GM18505 (cell line): ENCODE data around the gene PPFIA2.
"Not testable (repeated sequence)": the region's sequence is repeated elsewhere in the genome, so short reads cannot be mapped to it uniquely, and the experiment has no call there.

Source experiments
- ATAC-seq: cut with Tn5 transposase; IDR thresholded peaks from one replicate; pipeline ENCODE4 v1.9.1; 2021; ENCODE audit not compliant: unreplicated experiment
- POLR2A ChIP-seq: IDR thresholded peaks from 4 replicates; pipeline ENCODE4 v1.6.1; 2011; ENCODE audit warnings: borderline replicate concordance; ENCODE audit not compliant: insufficient read depth, insufficient read length; ENCODE audit errors: extremely low read depth

PPFIA2 gene

DNA sequence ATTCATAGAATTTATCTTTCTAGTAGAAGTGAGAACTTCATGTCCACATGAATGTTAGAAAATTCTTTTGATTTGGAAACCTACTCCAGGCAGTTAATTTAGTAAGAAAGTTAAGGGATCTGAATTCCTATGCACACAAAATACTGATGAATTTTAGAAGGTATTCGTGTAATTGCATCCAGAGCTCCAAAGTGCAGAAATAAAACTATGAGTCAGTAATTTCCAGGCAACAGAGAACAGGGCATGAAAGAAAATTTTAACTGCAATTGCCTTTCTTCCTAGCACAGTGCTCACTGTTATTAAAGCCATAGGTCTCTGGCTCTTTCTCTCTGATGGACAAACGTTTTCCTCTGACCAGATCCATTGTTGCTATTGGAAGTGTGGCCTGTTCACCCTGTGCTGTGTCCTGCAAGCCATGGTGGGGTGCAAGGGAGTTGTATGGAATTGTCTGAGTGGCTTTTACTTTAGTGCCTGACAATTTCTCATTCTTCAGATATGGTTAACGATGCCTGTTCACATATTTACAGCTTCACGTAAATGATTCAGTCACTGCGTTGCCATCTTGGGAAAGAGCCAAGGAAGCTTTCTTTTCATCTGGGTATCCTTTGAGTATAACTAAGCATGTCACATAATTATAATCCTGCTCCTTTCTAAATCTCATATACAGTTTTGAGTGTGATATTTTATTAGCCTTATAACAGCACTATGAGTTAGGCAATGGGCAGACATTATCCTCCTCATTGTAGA is 536.1 kb downstream of the PPFIA2 start:
- TF ChIP-seq POLR2A, result no peak
- ATAC-seq, result no peak

DNA sequence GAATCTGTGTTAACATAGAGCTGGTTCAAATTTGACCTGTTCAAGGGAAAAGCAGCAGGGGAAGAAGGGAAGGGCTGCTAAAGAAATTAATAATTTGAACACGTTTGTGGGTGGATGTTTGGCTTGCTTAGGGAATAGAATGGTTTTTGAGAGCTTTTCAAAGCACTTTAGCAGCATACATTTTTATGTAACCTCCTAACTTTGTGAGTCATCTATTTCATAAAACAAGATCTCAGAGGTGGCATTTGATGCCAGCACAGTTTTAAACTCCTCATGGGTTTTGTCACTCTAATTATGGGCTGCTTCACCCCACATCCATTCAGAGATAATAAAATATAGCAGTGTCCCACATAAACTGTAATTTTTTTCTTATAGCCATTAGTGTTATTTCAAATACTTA is 537.5 kb downstream of the PPFIA2 start:
- TF ChIP-seq POLR2A, result no peak
- no peak for ATAC-seq

DNA sequence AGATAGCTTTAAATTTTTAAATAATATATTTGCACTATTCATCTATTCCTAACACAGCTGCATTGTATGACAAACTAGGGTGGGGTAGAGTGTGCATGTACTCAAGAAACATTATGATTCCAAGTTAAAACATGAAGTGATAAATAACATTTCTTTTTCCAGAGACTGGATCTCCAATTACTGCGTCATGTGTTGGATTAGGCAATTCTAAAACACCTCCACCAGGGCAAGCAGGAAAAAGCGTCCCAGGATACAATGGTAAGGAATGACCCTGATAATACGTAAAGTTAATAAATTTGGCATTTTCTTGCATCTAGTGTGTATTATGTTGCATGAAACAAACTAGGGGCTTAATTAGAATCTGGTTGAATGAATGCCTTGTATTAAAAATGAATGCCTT is 542.4 kb downstream of the PPFIA2 start:
- no peak for TF ChIP-seq POLR2A
- ATAC-seq, result no peak

DNA sequence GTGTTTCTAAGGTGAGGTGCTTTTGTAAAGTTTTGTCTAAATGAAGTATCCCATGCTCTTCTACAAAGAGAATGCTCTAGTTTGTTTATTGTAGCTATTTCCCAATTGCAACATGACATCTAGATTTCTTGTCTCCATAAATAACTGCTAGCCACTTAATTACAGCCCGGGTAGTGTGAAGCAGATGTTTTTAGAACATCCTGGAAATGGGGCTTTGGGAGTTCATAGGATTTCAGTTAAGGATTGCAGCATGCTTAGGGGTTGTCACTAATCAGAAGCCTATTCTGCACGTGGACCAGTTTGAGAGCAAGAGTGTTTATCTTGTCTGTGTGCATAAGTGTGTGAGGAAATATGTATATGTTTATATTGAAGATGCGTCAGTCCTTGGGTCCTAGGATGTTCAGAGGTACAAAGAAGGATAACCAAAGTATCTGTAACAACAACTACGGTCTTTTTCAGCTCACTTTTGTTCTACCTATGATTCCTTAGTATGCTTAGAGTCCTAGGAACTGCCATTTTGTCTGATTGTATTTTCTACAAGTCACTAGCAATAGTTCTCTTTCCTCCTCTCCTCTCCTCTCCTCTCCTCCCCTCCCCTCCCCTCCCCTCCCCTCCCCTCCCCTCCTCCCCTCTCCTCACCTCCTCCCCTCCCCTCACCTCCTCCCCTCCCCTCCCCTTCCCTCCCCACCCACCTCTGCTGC is 546.0 kb downstream of the PPFIA2 start:
- no peak for ATAC-seq
- TF ChIP-seq POLR2A, result no peak

DNA sequence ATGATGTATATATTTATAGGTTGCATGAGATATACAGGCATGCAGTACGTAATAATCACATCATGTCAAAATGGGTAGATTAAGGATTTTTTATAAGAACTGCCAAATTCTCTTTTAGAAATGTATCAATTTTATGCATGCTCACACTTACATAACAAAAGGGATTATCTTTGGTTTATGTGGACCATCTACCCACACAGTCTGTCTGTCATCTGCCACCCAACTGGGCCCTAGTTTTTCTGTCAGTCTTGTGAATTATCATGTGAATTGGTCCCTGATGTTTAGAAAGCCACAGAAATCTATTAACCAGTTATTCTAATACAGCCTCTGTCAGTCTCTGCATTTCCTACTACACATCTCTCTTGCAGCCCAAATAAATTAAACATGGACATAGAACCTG is 547.8 kb downstream of the PPFIA2 start:
- no peak for TF ChIP-seq POLR2A
- ATAC-seq, result no peak

DNA sequence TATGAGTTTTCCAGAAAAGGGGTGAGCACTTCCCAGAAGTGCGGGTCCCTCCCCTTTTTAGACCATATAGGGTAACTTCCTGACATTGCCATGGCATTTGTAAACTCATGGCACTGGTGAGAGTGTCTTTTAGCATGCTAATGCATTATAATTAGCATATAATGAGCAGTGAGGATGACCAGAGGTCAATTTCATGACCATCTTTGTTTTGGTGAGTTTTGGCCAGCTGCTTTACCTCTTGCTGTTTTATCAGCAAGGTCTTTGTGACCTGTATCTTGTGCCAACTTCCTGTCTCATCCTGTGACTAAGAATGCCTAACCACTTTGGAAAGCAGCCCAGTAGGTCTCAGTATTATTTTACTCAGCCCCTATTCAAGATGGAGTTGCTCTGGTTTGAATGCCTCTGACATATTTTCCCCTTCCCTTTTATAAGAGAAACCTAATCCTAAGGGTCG is 549.4 kb downstream of the PPFIA2 start:
- ATAC-seq, result not testable (repeated sequence)

DNA sequence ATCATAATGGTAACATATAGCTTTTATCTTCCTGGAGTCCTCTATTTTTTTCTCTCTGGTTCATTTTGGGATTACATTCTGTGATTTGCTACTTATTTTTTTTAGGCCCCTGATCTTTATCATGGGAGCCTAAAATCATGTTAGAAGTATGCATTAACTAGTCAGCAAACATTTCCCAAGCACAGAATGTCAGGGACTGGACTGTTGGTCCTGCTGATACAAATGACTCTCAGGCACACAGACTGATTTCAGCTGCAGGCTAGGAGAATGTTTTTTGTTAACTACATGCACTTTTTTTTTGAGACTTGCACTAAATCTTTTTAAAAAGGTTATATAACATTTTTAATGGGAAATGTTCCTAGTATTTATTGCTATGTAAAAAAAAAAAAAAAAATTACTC is 550.1 kb downstream of the PPFIA2 start:
- TF ChIP-seq POLR2A, result no peak
- no peak for ATAC-seq

DNA sequence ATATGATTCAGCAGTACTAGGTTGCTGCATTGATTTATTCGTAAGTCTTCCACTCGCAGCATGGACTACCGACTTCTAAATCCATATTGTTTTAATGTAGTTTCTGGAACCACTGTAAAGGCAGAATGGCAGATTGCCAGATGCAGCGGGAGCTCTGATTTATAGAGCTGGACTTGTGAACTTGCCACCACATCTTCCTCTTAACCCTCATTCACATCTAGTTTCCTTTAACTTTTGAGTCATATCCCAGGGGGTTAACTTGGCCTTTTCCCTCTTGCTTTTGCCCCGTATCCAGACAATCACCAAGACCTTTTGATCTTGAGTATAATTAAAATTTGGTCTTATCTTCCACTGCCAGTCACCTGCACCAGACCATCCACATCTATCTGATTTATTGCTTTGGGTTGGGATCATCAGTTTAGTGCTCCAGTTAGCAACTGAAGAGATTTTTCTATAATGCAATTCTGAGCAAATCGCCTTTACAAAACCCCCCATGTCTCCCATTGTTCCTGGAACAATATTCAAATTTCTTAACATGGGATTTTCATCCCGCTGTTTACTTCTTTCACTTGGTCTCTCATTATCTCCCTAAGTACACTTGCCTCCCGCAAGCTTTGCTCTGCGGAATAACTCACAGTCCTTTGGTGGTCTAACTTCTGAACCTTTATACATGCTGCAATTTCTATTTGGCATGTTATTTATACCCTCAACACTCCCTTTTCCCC is 550.8 kb downstream of the PPFIA2 start:
- TF ChIP-seq POLR2A, result no peak
- no peak for ATAC-seq
